GM23338 (cell line): Measurements from ENCODE around the gene KCTD7. TPM values are rescaled to one million over a fixed set of nuclear protein-coding genes. Genes with fewer than 3 reads are reported as not detected.
"Not testable (repeated sequence)": the region's sequence is repeated elsewhere in the genome, so short reads cannot be mapped to it uniquely, and the experiment has no call there.

ENCODE experiments used
- ATAC-seq: fragments of 200-7000 bp; cut with Tn5 transposase; 3 replicates; pipeline ENCODE4 v1.9.1; 2020
- DNase-seq: peaks from one replicate; pipeline ENCODE4 v3.0.0-alpha.2; 2015; ENCODE audit warnings: low spot score
- H2AFZ ChIP-seq: fragments of 200-600 bp; sonication (generic); 2 replicates; pipeline ENCODE4 v1.8.0; 2016; ENCODE audit warnings: antibody characterized with exemption, mild to moderate bottlenecking, moderate library complexity
- H3F3A ChIP-seq: fragments of 200-600 bp; sonication (generic); replicated peaks from 2 replicates; pipeline ENCODE4 v1.8.0; 2017; ENCODE audit warnings: antibody characterized with exemption, mixed run types, low read depth
- H3K27ac ChIP-seq: fragments of 200-600 bp; sonication (generic); 2 replicates; pipeline ENCODE4 v1.6.1; 2016; ENCODE audit warnings: low read depth
- H3K27me3 ChIP-seq: fragments of 200-600 bp; sonication (generic); 2 replicates; pipeline ENCODE4 v1.8.0; 2016; ENCODE audit warnings: mild to moderate bottlenecking, mixed run types, moderate library complexity; ENCODE audit not compliant: insufficient read depth
- H3K36me3 ChIP-seq: fragments of 200-600 bp; sonication (generic); 2 replicates; pipeline ENCODE4 v1.8.0; 2016; ENCODE audit warnings: mild to moderate bottlenecking; ENCODE audit not compliant: insufficient read depth
- H3K4me1 ChIP-seq: fragments of 200-600 bp; sonication (generic); 2 replicates; pipeline ENCODE4 v1.8.0; 2016; ENCODE audit warnings: mild to moderate bottlenecking, moderate library complexity; ENCODE audit not compliant: insufficient read depth
- H3K4me2 ChIP-seq: fragments of 200-600 bp; sonication (generic); 2 replicates; pipeline ENCODE4 v1.7.1; 2017; ENCODE audit warnings: mixed run types
- H3K4me3 ChIP-seq: fragments of 200-600 bp; sonication (generic); 2 replicates; pipeline ENCODE4 v1.6.1; 2016; ENCODE audit warnings: mixed run types
- H3K79me2 ChIP-seq: fragments of 200-600 bp; sonication (generic); replicated peaks from 2 replicates; pipeline ENCODE4 v1.8.0; 2017; ENCODE audit warnings: mild to moderate bottlenecking; ENCODE audit not compliant: insufficient read depth
- H3K9me2 ChIP-seq: fragments of 200-600 bp; sonication (generic); 2 replicates; pipeline ENCODE4 v1.8.0; 2017; ENCODE audit not compliant: insufficient read depth
- H4K20me1 ChIP-seq: fragments of 200-600 bp; sonication (generic); replicated peaks from 2 replicates; pipeline ENCODE4 v1.8.0; 2017; ENCODE audit warnings: mild to moderate bottlenecking; ENCODE audit not compliant: insufficient read depth
- H3K27ac Mint-ChIP-seq: 2 replicates; pipeline ENCODE4 v1.8.0; 2020; ENCODE audit warnings: inconsistent platforms, mild to moderate bottlenecking, moderate library complexity, mixed read lengths
- H3K27me3 Mint-ChIP-seq: 3 replicates; pipeline ENCODE4 v1.8.0; 2022; ENCODE audit warnings: low read depth, mild to moderate bottlenecking, moderate library complexity, mixed read lengths, inconsistent platforms; ENCODE audit not compliant: insufficient read depth, poor library complexity
- H3K36me3 Mint-ChIP-seq: 3 replicates; pipeline ENCODE4 v1.8.0; 2021; ENCODE audit warnings: low read depth, mild to moderate bottlenecking, inconsistent platforms, moderate library complexity, mixed read lengths
- H3K4me1 Mint-ChIP-seq: 3 replicates; pipeline ENCODE4 v1.8.0; 2020; ENCODE audit warnings: mild to moderate bottlenecking, inconsistent platforms, mixed read lengths
- H3K4me3 Mint-ChIP-seq: 3 replicates; pipeline ENCODE4 v1.8.0; 2021; ENCODE audit warnings: moderate library complexity, mild to moderate bottlenecking, inconsistent platforms, mixed read lengths
- H3K9me3 Mint-ChIP-seq: 3 replicates; pipeline ENCODE4 v1.8.0; 2020; ENCODE audit warnings: moderate library complexity, mild to moderate bottlenecking, inconsistent platforms, mixed read lengths
- CREB1 ChIP-seq: fragments of 250-450 bp; sonication (Bioruptor Pico); IDR thresholded peaks from 2 replicates; pipeline ENCODE4 v1.5.0; 2020; ENCODE audit warnings: low read depth, mild to moderate bottlenecking, moderate library complexity
- EZH2phosphoT487 ChIP-seq: fragments of 200-600 bp; sonication (generic); IDR thresholded peaks from one replicate; pipeline ENCODE4 v1.8.1; 2018; ENCODE audit warnings: antibody characterized with exemption; ENCODE audit not compliant: unreplicated experiment
- NANOG ChIP-seq: IDR thresholded peaks from 2 replicates; pipeline ENCODE4 v1.6.1; 2016; ENCODE audit warnings: antibody characterized with exemption, borderline replicate concordance
- POLR2AphosphoS5 ChIP-seq: IDR thresholded peaks from 2 replicates; pipeline ENCODE4 v1.6.1; 2016; ENCODE audit warnings: antibody characterized with exemption, low read depth
- STAT1 ChIP-seq: IDR thresholded peaks from one replicate; pipeline ENCODE4 v1.6.1; 2016; ENCODE audit warnings: antibody characterized with exemption; ENCODE audit not compliant: unreplicated experiment
- ZNF114 ChIP-seq: fragments of 250-450 bp; sonication (Bioruptor Pico); IDR thresholded peaks from 2 replicates; pipeline ENCODE4 v1.5.0; 2020; ENCODE audit warnings: mild to moderate bottlenecking, moderate library complexity
- ZNF331 ChIP-seq: fragments of 250-450 bp; sonication (Bioruptor Pico); IDR thresholded peaks from 2 replicates; pipeline ENCODE4 v1.5.0; 2020; ENCODE audit warnings: low read depth, mild to moderate bottlenecking, moderate library complexity
- polyA plus RNA-seq: library from polyadenylated mRNA; unstranded; fragments of >200 nt; fragmentation: Nextera tagmentation; extraction: Ambion mirVana; gene quantifications from 2 replicates; pipeline ENCODE4 v1.2.1, GENCODE V29; 2016
- total RNA-seq: library from RNA; depleted of rRNA; stranded (reverse); fragments of >200 nt; shearing (Covaris generic); gene quantifications from 2 replicates; pipeline ENCODE4 v1.2.3, GENCODE V29; 2014
- TF ChIP-seq, protein P1 (sequence below): IDR thresholded peaks from 2 replicates; pipeline ENCODE4 v1.6.1; 2016; ENCODE audit warnings: antibody characterized with exemption

The KCTD7 gene
- total and polyA plus RNA-seq, 2 experiments from 2014 or later: 3.7 to 21.0 TPM

DNA sequence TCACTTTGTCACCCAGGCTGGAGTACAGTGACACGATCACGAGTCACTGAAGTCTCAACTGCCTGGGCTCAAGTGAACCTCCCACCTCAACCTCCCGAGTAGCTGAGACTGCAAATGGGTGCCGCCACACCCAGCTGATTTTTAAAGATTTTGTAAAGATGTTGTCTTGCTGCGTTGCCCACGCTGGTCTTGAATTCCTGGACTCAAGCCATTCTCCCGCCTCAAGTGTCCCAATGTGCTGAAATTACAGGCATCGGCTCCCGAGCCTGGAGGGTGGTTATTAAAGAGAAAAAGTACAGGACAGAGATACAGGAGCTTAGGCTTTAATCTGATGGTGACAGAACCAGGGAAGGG is 55.1 kb downstream of the KCTD7 start (continued):
- TF ChIP-seq STAT1 (no peak), ZNF114 (CRISPR knock-in tag) (no peak)

DNA sequence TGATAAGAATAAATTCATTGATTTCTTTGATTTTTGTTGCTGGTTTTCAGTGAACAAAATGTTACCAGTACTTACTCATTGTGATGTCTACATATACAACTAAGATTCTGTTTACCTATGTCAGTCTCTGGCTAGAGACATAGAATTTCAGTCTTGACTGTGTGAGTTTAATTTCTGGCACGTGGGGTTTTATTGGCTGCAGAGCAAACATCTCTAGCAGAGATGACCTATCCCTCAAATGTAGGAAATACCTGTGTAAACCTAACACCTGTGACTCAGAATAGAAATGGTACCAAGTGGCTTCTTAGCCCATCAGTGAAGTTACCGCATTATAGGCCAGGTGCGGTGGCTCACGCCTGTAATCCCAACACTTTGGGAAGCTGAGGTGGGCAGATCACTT is 57.0 kb downstream of the KCTD7 start:
- not testable (repeated sequence) for H3K27ac Mint-ChIP-seq, H3K27ac ChIP-seq, H2AFZ ChIP-seq, H3K27me3 ChIP-seq, H3K36me3 ChIP-seq, H3K4me1 Mint-ChIP-seq, ATAC-seq, H3K9me3 Mint-ChIP-seq, H3K27me3 Mint-ChIP-seq, H3K4me3 ChIP-seq, H3K4me2 ChIP-seq, H3K4me1 ChIP-seq, H3K9me2 ChIP-seq, H3F3A ChIP-seq, H3K4me3 Mint-ChIP-seq, H3K36me3 Mint-ChIP-seq, DNase-seq, H4K20me1 ChIP-seq
- peaks cover 17% of the 10 kb centered on the region for H3K79me2 ChIP-seq

DNA sequence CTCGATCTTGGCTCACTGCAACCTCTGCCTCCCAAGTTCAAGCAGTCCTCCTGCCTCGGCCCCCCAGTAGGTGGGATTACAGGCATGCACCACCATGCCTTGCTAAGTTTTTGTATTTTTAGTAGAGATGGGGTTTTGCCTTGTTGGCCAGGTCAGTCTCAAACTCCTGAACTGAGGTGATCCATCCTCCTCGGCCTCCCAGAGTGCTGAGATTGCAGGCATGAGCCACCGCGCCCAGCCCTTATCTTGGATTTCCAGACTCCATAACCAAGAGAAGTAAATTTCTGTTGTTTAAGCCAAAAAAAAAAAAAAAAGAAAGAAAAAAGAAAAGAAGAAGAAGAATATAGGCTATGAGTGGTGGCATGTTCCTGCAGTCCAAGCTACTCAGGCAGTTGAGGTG is 58.5 kb downstream of the KCTD7 start:
- no peak for ATAC-seq

DNA sequence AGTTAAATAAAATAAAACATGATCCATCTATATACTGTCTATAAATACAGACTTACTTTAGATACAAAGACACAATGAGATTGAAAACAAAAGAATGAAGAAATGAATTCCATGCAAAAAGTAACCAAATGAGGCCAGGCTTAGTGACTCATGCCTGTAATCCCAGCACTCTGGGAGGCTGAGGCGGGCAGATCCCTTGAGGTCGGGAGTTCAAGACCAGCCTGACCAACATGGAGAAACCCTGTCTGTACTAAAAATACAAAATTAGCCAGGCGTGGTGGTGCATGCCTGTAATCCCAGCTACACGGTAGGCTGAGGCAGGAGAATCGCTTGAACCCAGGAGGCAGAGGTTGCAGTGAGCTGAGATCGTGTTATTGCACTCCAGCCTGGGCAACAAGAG is 59.0 kb downstream of the KCTD7 start:
- H3K27ac ChIP-seq, ATAC-seq, H3K4me2 ChIP-seq, H2AFZ ChIP-seq, H3F3A ChIP-seq, H3K27me3 ChIP-seq, DNase-seq, H3K27ac Mint-ChIP-seq, H3K9me2 ChIP-seq, H3K4me1 ChIP-seq, H3K36me3 ChIP-seq, H3K4me3 Mint-ChIP-seq, H3K4me3 ChIP-seq, H4K20me1 ChIP-seq, H3K9me3 Mint-ChIP-seq, H3K4me1 Mint-ChIP-seq, H3K36me3 Mint-ChIP-seq: not testable (repeated sequence)
- peaks cover 12% of the 10 kb centered on the region for H3K27me3 Mint-ChIP-seq
- H3K79me2 ChIP-seq: peaks cover 17% of the 10 kb centered on the region

More for the DNA sequence above, 58.5 kb downstream of the KCTD7 start:
- Mint-ChIP-seq H3K27me3 (peaks cover 12% of the 10 kb centered on the region), H3K9me3 (no peaks in the 10 kb centered on the region; the same call in 2 of the 3 replicates), H3K4me1 (peaks cover 3% of the 10 kb centered on the region; the same call in 1 of the 3 replicates), H3K27ac (no peak overlapping the region), H3K36me3 (no peaks in the 10 kb centered on the region), H3K4me3 (no peak overlapping the region)
- H3K4me3 ChIP-seq: no peak overlapping the region
- H3F3A ChIP-seq: no peaks in the 10 kb centered on the region
- no peak for DNase-seq
- peaks cover 3% of the 10 kb centered on the region for H4K20me1 ChIP-seq
- peaks cover 17% of the 10 kb centered on the region for H3K79me2 ChIP-seq
- no peaks in the 10 kb centered on the region for H3K36me3 ChIP-seq
- TF ChIP-seq ZNF331 (CRISPR knock-in tag) (no peak), STAT1 (no peak), CREB1 (CRISPR knock-in tag) (no peak)
- H3K4me2 ChIP-seq: no peak overlapping the region
- H3K27ac ChIP-seq: no peak overlapping the region
- peaks cover 6% of the 10 kb centered on the region; the same call in 1 of the 2 replicates for H3K27me3 ChIP-seq
- no peaks in the 10 kb centered on the region for H3K4me1 ChIP-seq
- no peaks in the 10 kb centered on the region for H3K9me2 ChIP-seq
- H2AFZ ChIP-seq: no peak overlapping the region

DNA sequence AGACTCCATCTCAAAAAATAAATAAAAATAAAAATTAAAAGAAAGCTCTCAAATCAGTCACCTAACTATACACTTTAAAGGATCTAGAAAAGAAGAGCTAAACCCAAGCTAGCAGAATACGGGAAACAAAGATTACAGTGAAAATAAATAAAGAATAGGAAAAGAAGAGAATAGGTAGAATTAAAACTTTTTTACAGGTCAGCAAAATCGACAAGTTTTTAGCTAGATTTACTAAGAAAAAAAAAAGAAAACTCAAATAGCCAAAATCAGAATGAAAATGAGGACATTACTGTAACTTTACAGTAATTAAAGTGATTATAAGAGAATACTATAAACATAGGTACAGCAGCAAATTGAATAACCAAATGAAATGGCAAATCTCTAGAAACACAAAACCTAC is 60.4 kb downstream of the KCTD7 start:
- Mint-ChIP-seq H3K4me3 (no peak overlapping the region), H3K4me1 (peaks cover 2% of the 10 kb centered on the region; the same call in 2 of the 3 replicates), H3K9me3 (no peaks in the 10 kb centered on the region), H3K27me3 (peaks cover 17% of the 10 kb centered on the region), H3K27ac (no peak overlapping the region), H3K36me3 (no peaks in the 10 kb centered on the region)
- H3F3A ChIP-seq: no peaks in the 10 kb centered on the region
- no peak overlapping the region for H2AFZ ChIP-seq
- peaks cover 3% of the 10 kb centered on the region for H4K20me1 ChIP-seq
- DNase-seq: no peak
- no peak overlapping the region for H3K4me2 ChIP-seq
- no peaks in the 10 kb centered on the region for H3K4me1 ChIP-seq
- H3K27me3 ChIP-seq: no peaks in the 10 kb centered on the region
- no peaks in the 10 kb centered on the region for H3K36me3 ChIP-seq
- H3K27ac ChIP-seq: no peak overlapping the region
- peaks cover 14% of the 10 kb centered on the region for H3K79me2 ChIP-seq
- no peak overlapping the region for H3K4me3 ChIP-seq
- no peaks in the 10 kb centered on the region for H3K9me2 ChIP-seq
- ATAC-seq: no peak
- TF ChIP-seq CREB1 (CRISPR knock-in tag) (no peak), NANOG (no peak), ZNF331 (CRISPR knock-in tag) (no peak), STAT1 (no peak), ZNF114 (CRISPR knock-in tag) (no peak), POLR2AphosphoS5 (no peak), EZH2phosphoT487 (no peak)
- TF ChIP-seq, protein P1, sequence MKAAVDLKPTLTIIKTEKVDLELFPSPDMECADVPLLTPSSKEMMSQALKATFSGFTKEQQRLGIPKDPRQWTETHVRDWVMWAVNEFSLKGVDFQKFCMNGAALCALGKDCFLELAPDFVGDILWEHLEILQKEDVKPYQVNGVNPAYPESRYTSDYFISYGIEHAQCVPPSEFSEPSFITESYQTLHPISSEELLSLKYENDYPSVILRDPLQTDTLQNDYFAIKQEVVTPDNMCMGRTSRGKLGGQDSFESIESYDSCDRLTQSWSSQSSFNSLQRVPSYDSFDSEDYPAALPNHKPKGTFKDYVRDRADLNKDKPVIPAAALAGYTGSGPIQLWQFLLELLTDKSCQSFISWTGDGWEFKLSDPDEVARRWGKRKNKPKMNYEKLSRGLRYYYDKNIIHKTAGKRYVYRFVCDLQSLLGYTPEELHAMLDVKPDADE: no peak
